ENCODE measurements around the gene CASP2.

The CASP2 gene

GRCh38 chr7:143245123-143245522, 43.0 kb upstream of the CASP2 start:
- no peak for TF ChIP-seq CTCF (IDR thresholded peaks at IDR 0.05)

- TF ChIP-seq CTCF (IDR thresholded peaks at IDR 0.05) = no peak
Observed at GRCh38 chr7:143247372-143247771, 40.8 kb upstream of the CASP2 start.

GRCh38 chr7:143248761-143249354, 39.3 kb upstream of the CASP2 start:
- no peak for TF ChIP-seq CTCF (IDR thresholded peaks at IDR 0.05)

- no peak for TF ChIP-seq CTCF (IDR thresholded peaks at IDR 0.05)
Observed at GRCh38 chr7:143250199-143250598, 38.0 kb upstream of the CASP2 start.

GRCh38 chr7:143250822-143251221, 37.3 kb upstream of the CASP2 start:
- TF ChIP-seq CTCF (IDR thresholded peaks at IDR 0.05) = no peak

GRCh38 chr7:143252006-143252405, 36.1 kb upstream of the CASP2 start:
- TF ChIP-seq CTCF (IDR thresholded peaks at IDR 0.05) = no peak

- no peak for TF ChIP-seq CTCF (IDR thresholded peaks at IDR 0.05)
Observed at GRCh38 chr7:143255564-143255963, 32.6 kb upstream of the CASP2 start.

- TF ChIP-seq CTCF (IDR thresholded peaks at IDR 0.05) = no peak
Observed at GRCh38 chr7:143256325-143256724, 31.8 kb upstream of the CASP2 start.
